GM13977 (cell line): ENCODE measurements around the gene COMT.

Source experiments
- DNase-seq: peaks from one replicate; pipeline ENCODE4 v3.0.0; 2012; ENCODE audit warnings: low spot score
- CTCF ChIP-seq: IDR thresholded peaks from 2 replicates; pipeline ENCODE4 v1.5.1; 2012; ENCODE audit warnings: mild to moderate bottlenecking, control low read depth; ENCODE audit not compliant: insufficient read depth; ENCODE audit errors: extremely low read depth, missing control alignments
- in situ Hi-C: fragments of 300-500 bp; cut with MboI; formaldehyde crosslinking; loops from one replicate; pipeline ENCODE4 v1.12.0; 2022; ENCODE audit warnings: low sequenced_read_pairs, low pct_unique_long_range_greater_than_20kb, mixed read lengths, inconsistent platforms; ENCODE audit not compliant: unreplicated experiment

COMT gene

DNA sequence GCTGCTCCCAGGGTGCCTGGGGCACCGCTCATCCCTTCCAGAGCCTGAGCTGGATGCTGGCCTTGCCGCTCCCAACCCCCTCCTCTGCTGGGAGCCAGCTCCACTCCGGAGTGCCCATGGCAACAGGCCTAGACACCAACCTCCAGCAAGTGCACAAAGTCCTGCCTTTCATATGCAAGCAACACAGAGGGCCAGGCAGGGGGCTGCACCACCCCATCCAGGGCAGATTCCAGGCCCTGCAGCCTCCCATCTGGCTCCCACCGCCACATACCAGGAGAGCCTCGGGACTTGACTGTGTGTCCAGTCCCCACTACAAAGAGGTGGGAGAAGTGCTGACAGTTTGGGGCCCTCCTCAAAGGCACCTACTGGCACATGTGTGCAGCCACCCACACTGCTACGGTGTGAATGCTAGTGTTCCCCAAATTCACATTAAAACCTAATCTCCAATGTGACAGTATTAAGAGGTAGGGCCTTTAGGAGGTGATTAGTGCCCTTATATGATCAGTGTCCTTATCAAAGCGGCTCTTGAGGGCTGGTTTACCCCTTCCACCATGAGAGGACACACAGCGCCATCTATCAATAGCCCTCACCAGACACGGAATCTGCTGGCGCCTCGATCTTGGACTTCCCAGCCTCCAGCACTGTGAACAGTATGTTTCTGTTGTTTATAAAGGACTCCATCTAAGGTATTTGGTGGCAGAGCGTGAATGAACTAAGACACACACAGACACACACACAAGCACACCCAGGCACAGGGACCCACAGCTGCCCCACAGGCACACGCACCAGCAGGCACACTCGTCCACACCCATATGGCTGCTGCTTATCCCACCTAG lies 58.9 kb downstream of the COMT start:
- TF ChIP-seq CTCF = no peak
- in situ Hi-C loops = no loop called here
- no peak for DNase-seq

- no peak for DNase-seq
- in situ Hi-C loops = no loop called here
- TF ChIP-seq CTCF = no peak
Observed at GRCh38 chr22:20001082-20001638, 59.6 kb downstream of the COMT start.

GRCh38 chr22:20002128-20002527 lies 60.6 kb downstream of the COMT start:
- no peak for DNase-seq
- no peak for TF ChIP-seq CTCF
- in situ Hi-C loops = no loop called here

GRCh38 chr22:20002636-20003035 lies 61.1 kb downstream of the COMT start:
- no peak for TF ChIP-seq CTCF
- no peak for DNase-seq
- in situ Hi-C loops = no loop called here

- DNase-seq = no peak
- TF ChIP-seq CTCF = no peak
- in situ Hi-C loops = no loop called here
Observed at GRCh38 chr22:20003304-20003703, 61.7 kb downstream of the COMT start.

- in situ Hi-C loops = no loop called here
- DNase-seq = no peak
- TF ChIP-seq CTCF = no peak
Observed at GRCh38 chr22:20004464-20004863, 62.9 kb downstream of the COMT start.
